ENCODE measurements around the gene ZIC2. TPM values are rescaled to one million over a fixed set of nuclear protein-coding genes. Genes with fewer than 3 reads are reported as not detected.
"Not testable (repeated sequence)": the region's sequence is repeated elsewhere in the genome, so short reads cannot be mapped to it uniquely, and the experiment has no call there.

ZIC2 gene
- total RNA-seq, 1 experiment from 2014 or later, result 44.4 TPM

GRCh38 chr13:100032642-100033041 lies 51.1 kb downstream of the ZIC2 start:
- H3K36me3 ChIP-seq (ENCODE audit: control insufficient read depth in 1 of 2, insufficient read depth in 2 of 2, low read length in 2 of 2); POLR2A ChIA-PET; H3K79me2 ChIP-seq (ENCODE audit: insufficient read depth, low read length); H3K9me3 ChIP-seq (ENCODE audit: control insufficient read depth in 1 of 2, insufficient read depth in 1 of 2, low read depth in 1 of 2, low read length in 2 of 2); H3K9me2 ChIP-seq (ENCODE audit: insufficient read depth); H4K20me1 ChIP-seq (ENCODE audit: insufficient read depth); intact Hi-C loops (cut with micrococcal nuclease); H3K4me1 ChIP-seq (ENCODE audit: control insufficient read depth in 1 of 2, insufficient read depth in 2 of 2, low read length in 2 of 2); DNase-seq (ENCODE audit: low read depth, low spot score); H3K27me3 ChIP-seq (ENCODE audit: insufficient read depth, low read length); H3K9ac ChIP-seq (ENCODE audit: low read length); H3K27ac ChIP-seq (ENCODE audit: low read depth, low read length); CTCF ChIA-PET; H2AFZ ChIP-seq (ENCODE audit: low read depth, low read length, poor library complexity, severe bottlenecking); H3K4me3 ChIP-seq (replicated peaks in 1 of 2; ENCODE audit: low read depth in 1 of 2, low read length in 2 of 2); ATAC-seq; H3K4me2 ChIP-seq (ENCODE audit: low read length); RAD21 ChIA-PET (ENCODE audit: low non-redundant PET in 1 of 2, low total read pairs in 2 of 2, uncharacterized antibody in 2 of 2, unreplicated experiment in 2 of 2); BruUV-seq (replicated peaks): not testable (repeated sequence)

- Histone ChIP-seq H3K4me2 (ENCODE audit: low read length) (no peak overlapping the region), H3K27ac (ENCODE audit: low read depth, low read length) (no peak overlapping the region), H4K20me1 (ENCODE audit: insufficient read depth) (no peaks in the 10 kb centered on the region), H3K4me1 (ENCODE audit: control insufficient read depth in 1 of 2, insufficient read depth in 2 of 2, low read length in 2 of 2) (no peaks in the 10 kb centered on the region), H3K36me3 (ENCODE audit: control insufficient read depth in 1 of 2, insufficient read depth in 2 of 2, low read length in 2 of 2) (no peaks in the 10 kb centered on the region), H3K9me2 (ENCODE audit: insufficient read depth) (no peaks in the 10 kb centered on the region), H2AFZ (ENCODE audit: low read depth, low read length, poor library complexity, severe bottlenecking) (no peak overlapping the region), H3K4me3 (replicated peaks in 1 of 2; ENCODE audit: low read depth in 1 of 2, low read length in 2 of 2) (no peak overlapping the region), H3K9me3 (ENCODE audit: control insufficient read depth in 1 of 2, insufficient read depth in 1 of 2, low read depth in 1 of 2, low read length in 2 of 2) (no peaks in the 10 kb centered on the region), H3K27me3 (ENCODE audit: insufficient read depth, low read length) (no peaks in the 10 kb centered on the region), H3K79me2 (ENCODE audit: insufficient read depth, low read length) (no peaks in the 10 kb centered on the region), H3K9ac (ENCODE audit: low read length) (no peak overlapping the region)
- RAD21 ChIA-PET (ENCODE audit: low non-redundant PET in 1 of 2, low total read pairs in 2 of 2, uncharacterized antibody in 2 of 2, unreplicated experiment in 2 of 2), result no interaction called here
- no peak for TF ChIP-seq ELF1 (IDR thresholded peaks at IDR 0.05; ENCODE audit: borderline replicate concordance, low read depth)
- no peak for TF ChIP-seq EZH2phosphoT487 (IDR thresholded peaks at IDR 0.05; ENCODE audit: borderline replicate concordance)
- no peak for TF ChIP-seq REST (IDR thresholded peaks at IDR 0.05; ENCODE audit: low read depth)
- TF ChIP-seq ZNF274 (IDR thresholded peaks at IDR 0.05; ENCODE audit: low read depth, low read length), result no peak
- TF ChIP-seq FOSL1 (IDR thresholded peaks at IDR 0.05; ENCODE audit: low read depth), result no peak
- TF ChIP-seq TCF7L2 (IDR thresholded peaks at IDR 0.05; ENCODE audit: borderline replicate concordance, extremely low read depth, insufficient read depth, insufficient read length), result no peak
- no peak for TF ChIP-seq CEBPB (IDR thresholded peaks at IDR 0.05; ENCODE audit: low read depth)
- TF ChIP-seq SIN3A (IDR thresholded peaks at IDR 0.05; ENCODE audit: low read depth), result no peak
- no peak for TF ChIP-seq EGR1 (IDR thresholded peaks at IDR 0.05; ENCODE audit: low read depth)
- no peak for TF ChIP-seq EZH2 (IDR thresholded peaks at IDR 0.05)
- TF ChIP-seq ATF3 (IDR thresholded peaks at IDR 0.05), result no peak
- TF ChIP-seq YY1 (IDR thresholded peaks at IDR 0.05; ENCODE audit: extremely low read depth, insufficient replicate concordance, low read depth, low read length), result no peak
- TF ChIP-seq SP1 (IDR thresholded peaks at IDR 0.05; ENCODE audit: low read depth), result no peak
- TF ChIP-seq CBX3 (IDR thresholded peaks at IDR 0.05; ENCODE audit: low read depth), result no peak
- TF ChIP-seq MAX (IDR thresholded peaks at IDR 0.05), result no peak
- no peak for TF ChIP-seq RAD21 (IDR thresholded peaks at IDR 0.05; ENCODE audit: low read depth)
- no peak for TF ChIP-seq SRF (IDR thresholded peaks at IDR 0.05; ENCODE audit: low read depth)
- TF ChIP-seq POLR2A (IDR thresholded peaks at IDR 0.05; ENCODE audit: borderline replicate concordance, extremely low read depth, insufficient read depth, insufficient read length), result no peak
- no peak for TF ChIP-seq ZFX (IDR thresholded peaks at IDR 0.05)
- no peak for DNase-seq (ENCODE audit: low read depth, low spot score)
- POLR2A ChIA-PET, result no interaction called here
- BruUV-seq (replicated peaks), result no TSS peak
- CTCF ChIA-PET, result no interaction called here
- ATAC-seq, result no peak
- intact Hi-C loops (cut with micrococcal nuclease), result no loop called here
Observed at GRCh38 chr13:100035936-100036335, 54.4 kb downstream of the ZIC2 start.

Data from HCT116 (cell line).